ENCODE data around the gene CATSPER3. TPM values are rescaled to one million over a fixed set of nuclear protein-coding genes. Genes with fewer than 3 reads are reported as not detected.

CATSPER3 gene
- total RNA-seq, 1 donor from 2014 or later = 0.39 TPM

- no peak for DNase-seq (ENCODE audit: low read depth)
- Mint-ChIP-seq H3K4me1 (ENCODE audit: low read depth, unreplicated experiment) (no peaks in the 10 kb centered on the region), H3K27ac (ENCODE audit: unreplicated experiment) (no peak overlapping the region), H3K36me3 (ENCODE audit: low read depth, unreplicated experiment) (peaks cover 9% of the 10 kb centered on the region), H3K27me3 (ENCODE audit: low read depth, unreplicated experiment) (peaks cover 68% of the 10 kb centered on the region), H3K4me3 (ENCODE audit: unreplicated experiment) (no peak overlapping the region), H3K9me3 (ENCODE audit: unreplicated experiment) (peaks cover 11% of the 10 kb centered on the region)
- Histone ChIP-seq H3K4me1 (ENCODE audit: insufficient read depth, low read length) (no peaks in the 10 kb centered on the region), H3K27me3 (ENCODE audit: insufficient read depth, low read length) (no peaks in the 10 kb centered on the region), H3K9ac (ENCODE audit: low read length) (no peak overlapping the region), H4K20me1 (ENCODE audit: insufficient read depth, low read length) (no peaks in the 10 kb centered on the region), H3K4me2 (ENCODE audit: low read length) (no peak overlapping the region), H3K9me3 (ENCODE audit: insufficient read depth, low read depth, low read length) (no peaks in the 10 kb centered on the region), H3K79me2 (ENCODE audit: insufficient read depth, low read length) (no peaks in the 10 kb centered on the region), H2AFZ (ENCODE audit: low read depth, low read length) (no peak overlapping the region), H3K27ac (ENCODE audit: low read depth, low read length) (no peak overlapping the region), H3K4me3 (ENCODE audit: insufficient read depth, low read depth, low read length) (no peak overlapping the region), H3K36me3 (ENCODE audit: insufficient read depth, low read length) (no peaks in the 10 kb centered on the region)
- no peak for FAIRE-seq
- TF ChIP-seq CTCF (IDR thresholded peaks at IDR 0.05; ENCODE audit: insufficient read depth, low read depth, low read length) = no peak
- TF ChIP-seq EZH2 (IDR thresholded peaks at IDR 0.05; ENCODE audit: insufficient read depth, low read length) = no peak
Measured at GRCh38 chr5:135007749-135008363, 40.1 kb downstream of the CATSPER3 start.

GRCh38 chr5:135008556-135008955, 40.8 kb downstream of the CATSPER3 start:
- Histone ChIP-seq H2AFZ (ENCODE audit: low read depth, low read length) (no peak overlapping the region), H3K79me2 (ENCODE audit: insufficient read depth, low read length) (no peaks in the 10 kb centered on the region), H3K27ac (ENCODE audit: low read depth, low read length) (no peak overlapping the region), H3K4me1 (ENCODE audit: insufficient read depth, low read length) (no peaks in the 10 kb centered on the region), H3K4me3 (ENCODE audit: insufficient read depth, low read depth, low read length) (no peak overlapping the region), H4K20me1 (ENCODE audit: insufficient read depth, low read length) (no peaks in the 10 kb centered on the region), H3K9me3 (ENCODE audit: insufficient read depth, low read depth, low read length) (no peaks in the 10 kb centered on the region), H3K36me3 (ENCODE audit: insufficient read depth, low read length) (no peaks in the 10 kb centered on the region), H3K9ac (ENCODE audit: low read length) (no peak overlapping the region), H3K27me3 (ENCODE audit: insufficient read depth, low read length) (no peaks in the 10 kb centered on the region), H3K4me2 (ENCODE audit: low read length) (no peak overlapping the region)
- H3K4me3 Mint-ChIP-seq (ENCODE audit: unreplicated experiment) = no peak overlapping the region
- DNase-seq (ENCODE audit: low read depth) (no peak), FAIRE-seq (no peak)
- H3K9me3 Mint-ChIP-seq (ENCODE audit: unreplicated experiment) = peaks cover 11% of the 10 kb centered on the region
- no peak for TF ChIP-seq EZH2 (IDR thresholded peaks at IDR 0.05; ENCODE audit: insufficient read depth, low read length)
- no peak for TF ChIP-seq CTCF (IDR thresholded peaks at IDR 0.05; ENCODE audit: insufficient read depth, low read depth, low read length)
- H3K36me3 Mint-ChIP-seq (ENCODE audit: low read depth, unreplicated experiment) = peaks cover 9% of the 10 kb centered on the region
- H3K4me1 Mint-ChIP-seq (ENCODE audit: low read depth, unreplicated experiment) = no peaks in the 10 kb centered on the region
- no peak overlapping the region for H3K27ac Mint-ChIP-seq (ENCODE audit: unreplicated experiment)
- H3K27me3 Mint-ChIP-seq (ENCODE audit: low read depth, unreplicated experiment) = peaks cover 72% of the 10 kb centered on the region

GRCh38 chr5:135008981-135009735, 41.5 kb downstream of the CATSPER3 start:
- Histone ChIP-seq H3K79me2 (ENCODE audit: insufficient read depth, low read length) (no peaks in the 10 kb centered on the region), H4K20me1 (ENCODE audit: insufficient read depth, low read length) (no peaks in the 10 kb centered on the region), H3K27me3 (ENCODE audit: insufficient read depth, low read length) (no peaks in the 10 kb centered on the region), H3K27ac (ENCODE audit: low read depth, low read length) (no peak overlapping the region), H3K36me3 (ENCODE audit: insufficient read depth, low read length) (no peaks in the 10 kb centered on the region), H3K4me3 (ENCODE audit: insufficient read depth, low read depth, low read length) (no peak overlapping the region), H3K4me2 (ENCODE audit: low read length) (no peak overlapping the region), H2AFZ (ENCODE audit: low read depth, low read length) (no peak overlapping the region), H3K4me1 (ENCODE audit: insufficient read depth, low read length) (no peaks in the 10 kb centered on the region), H3K9ac (ENCODE audit: low read length) (no peak overlapping the region), H3K9me3 (ENCODE audit: insufficient read depth, low read depth, low read length) (no peaks in the 10 kb centered on the region)
- peaks cover 8% of the 10 kb centered on the region for H3K36me3 Mint-ChIP-seq (ENCODE audit: low read depth, unreplicated experiment)
- no peak for DNase-seq (ENCODE audit: low read depth)
- peaks cover 72% of the 10 kb centered on the region for H3K27me3 Mint-ChIP-seq (ENCODE audit: low read depth, unreplicated experiment)
- peaks cover 10% of the 10 kb centered on the region for H3K9me3 Mint-ChIP-seq (ENCODE audit: unreplicated experiment)
- H3K4me1 Mint-ChIP-seq (ENCODE audit: low read depth, unreplicated experiment) = no peaks in the 10 kb centered on the region
- no peak overlapping the region for H3K4me3 Mint-ChIP-seq (ENCODE audit: unreplicated experiment)
- FAIRE-seq = no peak
- no peak overlapping the region for H3K27ac Mint-ChIP-seq (ENCODE audit: unreplicated experiment)
- TF ChIP-seq EZH2 (IDR thresholded peaks at IDR 0.05; ENCODE audit: insufficient read depth, low read length) (no peak), CTCF (IDR thresholded peaks at IDR 0.05; ENCODE audit: insufficient read depth, low read depth, low read length) (no peak)

Measured in astrocyte (in vitro differentiated cells and primary cell).